Stimulated activated CD8-positive, alpha-beta memory T cell treated with anti-CD3 and anti-CD28 coated beads, Interleukin-7, amount 100 ng/mL, for 24 hours (primary cell): Measurements from ENCODE around the gene PIK3R1.

Experiments
- DNase-seq: peaks from one replicate; pipeline ENCODE4 v3.0.0-alpha.2; 2020; ENCODE audit warnings: low read depth

Gene PIK3R1

GRCh38 chr5:68252673-68253623 is 37.4 kb downstream of the PIK3R1 start:
- no peak for DNase-seq

DNA sequence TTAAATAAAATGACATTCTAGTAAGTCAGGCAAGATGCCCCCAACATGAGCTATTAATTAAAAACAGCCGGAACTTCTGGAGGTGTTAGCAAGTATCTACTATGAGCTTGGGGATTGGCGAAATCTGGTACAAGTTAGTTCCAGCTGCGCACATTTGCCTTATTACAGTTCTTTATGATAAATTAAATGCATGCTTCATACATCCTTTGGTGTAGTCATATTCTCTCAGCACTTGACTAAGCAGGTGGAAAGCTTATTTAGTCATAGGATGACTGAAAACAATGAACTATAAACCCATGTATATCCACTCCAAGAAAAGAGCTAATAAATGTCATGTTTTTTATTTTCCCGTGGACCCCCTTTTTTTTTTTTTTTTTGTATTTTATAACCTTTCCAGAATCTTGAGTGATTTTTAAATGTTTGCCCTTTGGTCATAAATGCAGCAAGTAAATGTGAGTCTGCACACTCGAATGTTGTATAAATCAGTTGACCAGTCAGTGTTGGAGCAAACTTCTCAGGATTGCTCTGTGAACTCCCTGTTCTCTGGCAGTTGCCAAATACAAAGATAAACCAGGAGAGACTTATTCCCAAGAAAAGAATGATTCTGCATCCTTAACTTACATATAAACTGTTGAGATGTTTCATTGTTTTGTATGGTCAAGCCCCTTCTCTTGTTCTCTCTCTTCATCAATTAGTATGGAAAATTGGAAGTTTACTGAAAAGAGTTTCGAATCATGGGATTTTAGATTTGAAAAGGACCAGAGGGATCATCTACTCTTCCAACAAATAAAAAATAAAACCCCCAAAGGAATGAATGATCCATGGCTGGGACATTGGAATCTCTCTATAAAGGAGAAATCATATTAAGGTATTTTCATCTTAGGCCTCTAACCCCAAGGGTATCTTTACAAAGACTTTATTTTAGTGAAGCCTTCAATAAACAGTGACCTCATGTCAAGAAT is 38.3 kb downstream of the PIK3R1 start:
- no peak for DNase-seq

- no peak for DNase-seq
These were observed 39.3 kb downstream of the PIK3R1 start for GRCh38 chr5:68254810-68255209.

GRCh38 chr5:68255305-68256120 is 40.0 kb downstream of the PIK3R1 start:
- no peak for DNase-seq

- DNase-seq: no peak
These were observed 41.7 kb downstream of the PIK3R1 start for GRCh38 chr5:68257210-68257609.

- no peak for DNase-seq
These were observed 43.0 kb downstream of the PIK3R1 start for GRCh38 chr5:68258531-68258930.

DNA sequence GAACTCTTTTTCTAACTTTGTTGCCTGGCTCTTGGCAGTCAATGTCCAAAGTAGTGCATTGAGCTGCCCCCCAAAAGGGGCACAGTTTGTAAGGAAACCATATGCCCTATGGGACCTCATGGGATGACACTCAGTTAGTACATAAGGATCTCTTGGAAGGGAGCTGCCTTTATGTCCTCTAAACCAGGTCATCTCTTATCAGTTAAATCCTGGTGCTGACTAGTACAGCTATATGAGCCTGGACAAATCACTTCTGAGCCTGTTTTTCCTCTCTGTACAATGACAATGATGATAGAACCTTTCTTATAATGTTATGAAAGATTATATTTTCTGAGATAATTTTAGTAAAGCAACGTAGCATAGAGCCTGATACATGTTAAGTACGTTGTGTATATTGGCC is 44.1 kb downstream of the PIK3R1 start:
- DNase-seq: no peak

DNA sequence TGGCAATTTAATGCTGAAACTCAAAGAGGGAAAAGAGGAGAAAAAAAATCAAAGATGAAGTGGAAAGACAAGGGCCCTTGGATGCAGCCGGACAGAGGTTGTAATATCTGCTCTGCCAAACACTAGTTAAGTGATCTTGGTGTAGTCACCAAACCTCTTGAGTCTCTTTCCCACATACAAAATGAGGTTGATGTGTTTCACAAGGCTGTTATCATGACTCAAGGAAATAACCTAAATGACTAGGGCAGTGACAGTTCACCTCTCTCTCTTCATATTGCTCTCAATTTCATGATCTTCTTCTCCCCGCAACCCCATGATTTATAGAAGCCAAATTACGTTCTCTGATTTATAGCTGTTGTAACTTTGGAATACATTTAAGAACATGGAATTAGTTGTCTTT is 44.9 kb downstream of the PIK3R1 start:
- no peak for DNase-seq

DNA sequence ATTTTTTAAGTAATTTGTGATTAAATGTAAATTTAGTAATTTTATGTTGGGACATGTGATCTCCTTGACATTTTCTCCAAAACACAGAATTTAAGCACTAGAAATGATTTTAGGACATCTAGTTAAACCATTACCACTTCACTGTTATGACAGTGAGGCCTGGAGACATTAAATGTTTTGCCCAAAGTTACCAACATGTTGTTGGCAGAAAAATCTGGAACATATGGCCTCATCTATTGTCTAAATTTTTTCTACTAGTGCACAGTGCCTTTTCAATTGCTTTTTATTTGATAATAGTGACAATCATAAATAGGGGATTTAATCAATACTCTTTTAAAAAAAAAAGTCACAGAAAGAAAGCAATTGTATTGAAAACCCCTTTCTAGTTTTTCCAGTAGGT is 45.6 kb downstream of the PIK3R1 start:
- DNase-seq: no peak

DNA sequence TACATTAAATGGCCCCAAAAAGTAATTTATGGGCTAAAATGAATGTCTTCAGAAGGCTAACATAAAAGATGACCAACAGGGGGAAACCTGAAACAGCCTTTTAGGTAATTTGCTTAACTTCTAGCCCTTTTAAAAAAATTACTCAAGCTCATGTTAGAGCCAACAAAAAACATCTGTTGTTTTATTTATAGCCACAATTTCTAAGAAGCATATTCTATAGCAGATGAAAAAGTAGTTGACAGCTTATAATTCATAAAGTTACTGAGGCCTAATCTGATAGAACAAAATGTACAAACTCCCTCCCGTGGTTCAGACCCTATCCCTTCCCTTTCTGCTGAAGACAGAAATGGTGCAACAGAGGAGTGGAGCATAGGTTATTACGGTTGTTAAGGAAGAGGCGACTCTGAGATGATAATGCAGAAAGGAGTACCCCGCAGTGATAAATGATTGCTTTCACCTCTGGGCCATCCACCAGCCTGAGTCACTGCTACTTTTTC is 46.1 kb downstream of the PIK3R1 start:
- DNase-seq: no peak

- DNase-seq: no peak
These were observed 48.7 kb downstream of the PIK3R1 start for GRCh38 chr5:68264024-68264956.

DNA sequence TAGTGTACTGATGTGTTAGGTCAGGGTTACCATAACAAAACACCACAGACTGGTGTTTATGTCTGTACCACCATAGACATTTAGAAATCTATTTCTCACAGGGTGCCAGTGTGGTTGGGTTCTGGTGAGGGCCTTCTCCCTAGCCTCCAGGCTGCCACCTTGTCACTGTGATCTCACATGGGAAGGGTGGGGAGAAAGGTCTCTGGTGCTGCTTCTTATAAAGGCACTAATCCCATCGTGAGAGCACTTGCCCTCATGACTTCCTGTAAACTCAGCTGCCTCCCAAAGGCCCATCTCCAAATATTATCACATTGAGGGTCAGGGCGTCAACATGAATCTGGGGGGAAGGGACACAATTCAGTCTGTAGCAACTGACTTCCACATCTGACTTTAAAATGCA is 49.8 kb downstream of the PIK3R1 start:
- no peak for DNase-seq

DNA sequence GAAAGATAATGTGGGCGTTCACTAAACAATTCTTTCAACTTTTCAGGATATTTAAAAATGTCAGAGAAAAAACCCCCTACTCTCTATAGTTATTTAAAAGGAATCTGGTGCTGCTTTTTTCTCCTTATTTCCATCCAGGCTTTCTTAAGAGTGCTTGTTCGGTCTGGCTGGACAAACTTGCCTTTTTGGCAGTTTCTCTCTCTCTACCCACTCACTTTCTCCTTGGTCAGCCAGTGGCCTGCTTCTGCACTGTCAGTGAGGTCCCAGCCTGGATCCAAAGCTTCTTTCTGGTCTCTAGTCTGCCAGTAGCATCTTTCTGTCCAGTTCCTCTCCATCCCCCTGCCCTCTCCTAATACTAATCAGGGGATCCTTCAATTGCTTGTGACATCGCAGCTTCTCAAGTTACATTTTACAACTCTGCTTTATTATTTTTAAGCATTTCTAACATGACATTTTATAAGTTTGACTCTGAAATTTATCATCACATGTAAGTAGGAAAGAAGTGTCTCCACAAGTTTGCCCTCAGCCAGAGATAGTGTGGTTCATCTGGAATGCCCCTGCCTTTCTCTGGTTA is 50.4 kb downstream of the PIK3R1 start:
- DNase-seq: no peak

GRCh38 chr5:68266457-68266856 is 50.9 kb downstream of the PIK3R1 start:
- DNase-seq: no peak

DNA sequence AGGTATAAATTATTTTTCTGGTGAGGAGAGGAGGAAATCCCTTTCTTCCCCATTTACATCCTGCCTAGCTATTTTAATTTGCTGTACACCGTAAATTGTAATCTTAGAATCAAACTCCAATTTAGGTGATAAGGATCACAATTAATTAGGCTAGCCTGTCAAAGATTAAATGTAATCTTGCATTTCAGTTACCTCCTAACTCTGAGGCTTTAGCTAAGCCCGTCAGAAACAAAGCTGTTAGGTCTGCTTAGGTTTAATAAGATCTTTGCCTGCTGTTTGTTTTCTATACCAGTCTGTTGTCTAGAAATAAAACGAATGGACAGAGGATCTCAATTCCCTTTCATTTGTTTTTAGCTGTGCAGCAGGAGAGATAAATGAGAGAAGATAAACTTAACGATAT is 51.5 kb downstream of the PIK3R1 start:
- DNase-seq: no peak

DNA sequence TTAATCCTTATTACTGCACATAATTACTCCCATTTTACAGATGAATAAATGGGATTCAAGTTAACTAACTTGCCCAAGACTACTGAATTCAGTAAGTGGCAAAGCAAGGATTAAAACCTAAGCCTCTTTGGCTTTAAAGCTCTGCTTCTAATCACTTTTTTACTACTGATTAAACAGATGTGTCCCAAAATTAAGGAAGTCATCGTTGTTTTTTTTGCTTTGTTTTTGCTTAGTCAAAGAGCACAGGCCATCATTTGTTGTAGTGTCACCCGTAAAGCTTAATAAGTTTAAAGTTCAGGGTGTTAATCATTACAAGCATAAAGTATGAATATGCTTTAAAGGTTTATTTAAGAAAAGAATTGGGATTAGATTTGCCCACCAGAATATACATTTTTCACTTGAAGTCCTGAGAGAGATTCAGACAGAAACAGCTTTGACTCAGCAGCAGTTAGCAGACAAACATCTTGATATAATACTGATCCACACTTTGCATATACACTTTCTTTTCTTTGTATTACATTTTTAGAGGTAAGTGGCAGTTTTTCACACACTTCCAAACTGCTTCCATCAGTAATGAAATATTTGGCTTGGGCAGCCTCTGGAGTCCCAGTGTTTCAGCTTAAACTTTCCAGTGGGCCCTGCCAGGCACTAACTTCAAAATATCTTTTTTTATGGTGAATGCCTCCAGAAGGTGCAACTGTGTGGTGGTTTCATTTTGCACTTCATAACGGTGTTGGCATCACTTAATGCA is 52.7 kb downstream of the PIK3R1 start:
- DNase-seq: no peak

GRCh38 chr5:68268852-68269130 is 53.2 kb downstream of the PIK3R1 start:
- no peak for DNase-seq

DNA sequence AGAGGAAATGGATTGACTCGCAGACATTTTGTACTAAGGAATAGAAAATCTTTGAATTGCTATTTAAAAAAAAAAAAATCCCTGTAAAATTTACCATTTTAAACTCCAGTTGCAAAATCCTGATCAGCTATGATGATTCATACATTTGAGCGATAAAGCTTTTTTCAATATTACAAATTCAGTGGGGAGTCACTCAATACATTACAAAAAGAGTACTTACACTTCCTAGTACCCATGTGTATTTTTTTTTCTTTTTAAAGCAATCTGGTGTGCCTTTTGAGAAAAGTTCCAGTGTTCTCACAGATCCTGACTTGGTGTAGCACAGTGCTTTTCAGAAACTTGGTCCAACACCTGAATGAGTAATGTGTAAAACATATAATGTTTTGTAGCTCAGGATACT is 54.3 kb downstream of the PIK3R1 start:
- no peak for DNase-seq

DNA sequence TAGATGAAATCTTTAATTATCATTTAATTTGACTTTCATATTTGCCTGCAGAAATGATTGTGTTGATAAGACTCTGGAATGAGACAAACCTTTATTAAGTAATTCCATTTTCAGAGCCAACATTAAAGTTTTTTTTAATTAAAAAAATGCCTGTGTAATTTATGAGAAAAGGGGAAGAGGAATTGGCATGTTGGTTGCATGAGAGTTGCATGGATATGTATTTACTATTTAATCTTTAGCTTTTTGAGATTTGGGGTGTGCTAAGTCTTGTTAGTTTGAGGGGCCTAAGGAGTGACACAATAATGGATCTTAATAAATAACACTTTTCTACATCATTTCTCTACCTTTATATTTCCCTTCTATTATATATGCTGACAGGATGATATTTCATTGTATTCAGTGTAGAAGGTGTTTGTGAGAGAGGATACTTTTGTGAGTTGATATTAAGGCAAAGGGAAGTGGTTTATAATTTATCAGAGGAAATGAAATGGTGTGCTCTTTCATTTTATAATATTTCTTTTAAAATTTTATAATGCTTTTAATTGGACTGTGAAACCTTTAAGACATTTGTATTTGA is 54.9 kb downstream of the PIK3R1 start:
- no peak for DNase-seq
